GM19025 (cell line): ENCODE results near the gene SULF2.

Experiments used
- ATAC-seq: cut with Tn5 transposase; IDR thresholded peaks from one replicate; pipeline ENCODE4 v1.9.1; 2021; ENCODE audit warnings: mild to moderate bottlenecking, low read depth, moderate library complexity; ENCODE audit not compliant: unreplicated experiment

The SULF2 gene

GRCh38 chr20:47720636-47721427 lies 64.4 kb downstream of the SULF2 start:
- no peak for ATAC-seq

DNA sequence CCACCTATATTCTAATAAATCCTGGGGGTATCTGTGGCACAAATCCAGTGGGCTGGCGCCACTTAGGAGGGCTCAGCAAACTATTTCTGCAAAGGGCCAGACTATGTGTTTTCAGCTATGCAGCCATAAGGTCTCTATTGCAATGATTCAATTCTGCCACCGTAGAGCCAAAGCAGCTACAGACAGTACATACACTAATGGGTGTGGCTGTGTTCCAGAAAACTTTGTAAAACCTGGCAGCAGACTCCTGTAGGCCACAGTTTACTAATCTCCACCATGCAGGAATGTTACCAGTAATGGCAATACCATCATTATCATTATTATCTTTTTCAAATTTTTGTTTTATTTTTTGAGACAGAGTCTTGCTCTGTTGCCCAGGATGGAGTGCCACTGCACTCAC lies 65.7 kb downstream of the SULF2 start:
- ATAC-seq = no peak

DNA sequence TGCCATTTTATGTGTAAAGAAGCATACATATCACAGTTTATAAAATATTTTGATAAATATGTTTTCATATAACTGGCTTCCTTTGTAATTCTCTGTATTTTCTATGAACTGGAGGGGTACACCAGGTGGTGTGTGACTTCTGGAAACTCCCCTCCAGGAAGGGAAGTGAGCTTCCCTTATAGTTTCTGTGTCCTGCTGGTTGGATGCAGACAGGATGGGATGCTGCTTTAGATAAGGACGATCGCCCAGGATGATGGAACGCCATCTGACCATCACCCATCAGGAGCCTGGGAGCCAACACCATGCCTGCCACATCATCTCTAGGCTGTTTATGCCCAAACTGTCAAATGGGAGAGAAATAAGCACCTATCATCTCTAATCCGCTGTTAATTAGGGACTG lies 66.1 kb downstream of the SULF2 start:
- no peak for ATAC-seq

GRCh38 chr20:47718398-47718797 lies 66.9 kb downstream of the SULF2 start:
- no peak for ATAC-seq

GRCh38 chr20:47717421-47717820 lies 67.9 kb downstream of the SULF2 start:
- ATAC-seq = no peak

GRCh38 chr20:47713878-47714450 lies 71.3 kb downstream of the SULF2 start:
- ATAC-seq = no peak

DNA sequence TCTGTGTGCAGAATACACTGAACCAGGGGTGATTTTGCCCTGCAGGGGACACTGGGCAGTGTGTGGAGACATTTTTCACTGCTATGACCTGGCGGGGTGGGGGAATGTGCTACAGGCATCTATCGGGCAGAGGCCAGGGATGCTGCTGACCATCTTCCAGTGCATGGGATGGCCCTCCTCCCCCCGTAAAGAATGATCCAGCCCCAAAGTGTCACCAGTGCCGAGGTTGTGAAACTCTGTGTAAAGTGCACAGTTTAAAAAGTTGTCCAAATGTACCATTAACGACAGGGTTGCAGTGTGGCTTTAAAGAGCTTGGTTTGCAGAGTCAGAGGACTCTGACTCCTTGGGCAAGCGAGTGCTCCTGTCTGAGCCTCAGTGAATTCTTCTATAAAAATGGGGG lies 72.1 kb downstream of the SULF2 start:
- no peak for ATAC-seq

DNA sequence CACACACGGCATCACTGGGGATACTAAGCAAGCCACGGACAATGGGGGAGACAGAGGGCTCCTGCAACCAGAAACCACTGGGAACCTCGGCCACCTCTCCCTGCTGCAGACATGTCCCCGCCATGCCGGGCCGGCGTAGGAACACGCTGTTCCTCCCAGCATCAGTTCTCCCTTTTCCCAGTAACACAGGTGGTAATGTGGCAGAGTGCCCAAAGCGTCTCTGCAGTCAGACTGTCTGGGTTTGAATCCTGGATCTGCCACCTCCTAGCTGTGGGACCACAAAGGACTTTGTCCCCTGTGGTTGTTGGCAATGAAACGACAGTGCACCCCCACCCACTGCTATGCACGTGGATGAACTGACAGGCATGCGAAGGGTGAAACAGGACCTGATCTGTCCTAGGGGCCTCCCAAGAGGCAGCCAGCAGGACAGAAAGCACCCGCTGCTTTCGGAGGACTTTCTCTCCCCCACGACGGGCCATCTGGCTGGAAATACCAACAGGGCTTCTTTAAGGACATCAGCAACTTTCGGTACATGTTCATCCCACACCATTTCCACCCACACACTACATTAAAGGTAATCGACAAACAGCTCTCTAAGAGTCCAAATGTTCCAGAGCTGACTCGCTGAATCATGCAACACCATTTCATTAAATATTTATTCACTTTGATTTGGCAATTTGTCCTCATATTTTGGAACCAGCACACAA lies 74.1 kb downstream of the SULF2 start:
- no peak for ATAC-seq

DNA sequence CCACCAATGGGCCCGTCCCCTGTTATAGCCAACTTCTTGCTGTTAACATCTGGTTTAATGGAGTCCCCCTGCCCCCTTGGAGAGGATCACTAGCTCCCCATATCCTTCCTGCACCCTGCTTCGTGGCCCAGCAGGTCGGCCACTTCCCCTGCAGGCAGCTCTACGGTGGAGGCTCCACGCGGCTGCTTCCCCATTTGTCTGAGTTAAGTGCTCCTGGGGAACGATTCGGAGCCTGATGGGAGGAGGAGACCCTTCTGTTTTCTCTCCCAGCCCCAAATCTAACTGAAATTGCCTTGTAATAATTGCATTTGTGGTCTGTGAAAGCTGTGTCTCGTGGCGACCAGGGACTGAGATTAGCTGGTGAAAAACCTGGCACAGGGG lies 74.6 kb downstream of the SULF2 start:
- no peak for ATAC-seq

DNA sequence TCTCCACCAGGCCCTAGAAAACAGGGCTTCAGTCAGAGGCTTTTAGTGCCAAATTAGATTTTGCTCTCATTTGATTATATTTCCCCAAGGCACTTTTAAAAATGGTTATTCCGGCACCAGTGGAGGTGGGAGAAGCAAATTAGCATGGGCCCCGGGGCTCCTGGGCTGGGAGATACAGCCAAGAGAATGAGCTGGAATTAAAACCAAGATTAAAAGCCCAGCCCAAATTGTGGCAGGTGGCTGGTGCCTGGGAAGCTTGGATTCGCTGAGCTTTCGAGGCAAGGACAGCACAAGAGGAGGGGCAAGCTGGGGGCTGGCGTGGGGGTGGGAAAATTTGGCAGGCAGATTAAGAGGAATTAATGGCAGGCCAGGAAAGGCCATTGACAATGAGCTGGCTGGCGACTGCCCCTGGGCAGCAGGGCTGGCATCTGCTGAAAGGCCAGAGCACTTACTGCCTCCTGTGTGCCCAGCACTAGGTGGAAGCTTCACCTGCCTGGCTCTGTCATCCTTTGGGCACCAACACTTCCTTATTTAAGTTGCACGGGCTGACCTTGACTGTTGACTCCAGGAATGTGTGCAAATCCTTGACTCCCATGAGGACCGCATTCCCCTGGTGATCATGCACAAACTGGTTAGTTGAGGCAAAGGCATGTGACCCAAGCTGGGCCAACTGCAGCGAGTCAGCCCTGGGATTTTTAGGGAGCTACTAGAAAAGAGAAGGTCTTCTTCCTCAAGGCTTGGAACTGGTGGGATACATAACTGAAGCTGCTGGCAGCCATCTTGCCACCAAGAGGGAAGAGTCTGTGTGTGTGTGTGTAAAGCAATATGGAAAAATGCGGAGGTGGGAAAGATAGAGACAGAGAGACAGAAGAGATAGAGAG lies 76.1 kb downstream of the SULF2 start:
- no peak for ATAC-seq

- no peak for ATAC-seq
These were observed 77.0 kb downstream of the SULF2 start for GRCh38 chr20:47708140-47708807.

DNA sequence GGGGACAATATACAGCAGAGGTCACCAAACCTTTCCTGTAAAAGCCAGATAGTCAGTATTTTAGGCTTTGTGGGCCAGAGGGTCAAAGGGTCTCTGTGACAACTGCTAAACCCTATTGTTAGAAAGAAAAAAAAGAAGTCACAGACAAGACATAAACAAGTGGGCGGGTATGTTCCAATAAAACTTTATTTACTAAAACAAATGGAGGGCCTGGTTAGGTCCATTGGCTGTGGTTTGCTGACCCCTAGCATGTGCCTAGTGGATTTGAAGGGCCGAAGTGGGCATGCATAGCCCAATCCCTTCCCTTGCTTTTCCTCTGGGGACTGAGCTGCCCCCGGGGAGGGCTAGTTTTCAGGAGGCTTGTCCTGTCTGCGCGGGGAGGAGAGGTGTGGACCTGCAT lies 78.9 kb downstream of the SULF2 start:
- no peak for ATAC-seq

DNA sequence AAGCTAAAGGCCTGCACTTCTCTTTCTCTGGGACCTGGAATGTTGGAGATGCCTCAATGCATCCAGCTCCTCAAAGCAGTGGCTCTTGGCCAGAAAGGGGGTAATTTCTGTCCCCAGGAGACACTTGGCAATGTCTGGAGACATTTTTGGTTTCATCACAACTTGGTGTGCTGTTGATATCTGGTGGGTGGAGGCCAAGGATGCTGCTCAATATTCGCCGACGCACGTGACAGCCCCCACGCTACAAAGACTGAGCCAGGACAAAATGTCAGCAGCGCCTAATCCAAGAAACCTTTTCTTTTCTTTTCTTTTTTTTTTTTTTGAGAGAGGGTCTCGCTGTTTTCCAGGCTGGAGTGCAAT lies 79.8 kb downstream of the SULF2 start:
- ATAC-seq = no peak

GRCh38 chr20:47704746-47705496 lies 80.4 kb downstream of the SULF2 start:
- no peak for ATAC-seq

- ATAC-seq = no peak
These were observed 81.5 kb downstream of the SULF2 start for GRCh38 chr20:47703748-47704147.

DNA sequence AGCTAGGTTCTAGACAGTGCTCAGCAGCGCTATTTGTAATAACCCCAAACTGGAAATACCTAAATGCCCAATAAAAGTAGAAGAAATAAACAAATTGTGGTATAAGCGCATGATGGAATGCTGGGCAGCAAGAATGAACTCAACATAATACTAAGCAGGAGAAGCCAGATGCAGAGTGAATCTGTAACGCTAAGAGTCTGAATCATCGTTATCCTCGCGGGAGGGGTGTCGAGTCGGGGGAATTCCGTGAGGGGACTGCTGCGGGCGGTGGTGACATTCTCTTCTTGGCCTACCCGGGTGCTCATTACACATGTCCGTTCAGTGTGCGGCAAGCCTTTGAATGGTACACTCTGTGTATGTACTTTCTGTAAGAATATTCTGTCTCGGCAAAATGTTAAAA lies 83.7 kb downstream of the SULF2 start:
- no peak for ATAC-seq

DNA sequence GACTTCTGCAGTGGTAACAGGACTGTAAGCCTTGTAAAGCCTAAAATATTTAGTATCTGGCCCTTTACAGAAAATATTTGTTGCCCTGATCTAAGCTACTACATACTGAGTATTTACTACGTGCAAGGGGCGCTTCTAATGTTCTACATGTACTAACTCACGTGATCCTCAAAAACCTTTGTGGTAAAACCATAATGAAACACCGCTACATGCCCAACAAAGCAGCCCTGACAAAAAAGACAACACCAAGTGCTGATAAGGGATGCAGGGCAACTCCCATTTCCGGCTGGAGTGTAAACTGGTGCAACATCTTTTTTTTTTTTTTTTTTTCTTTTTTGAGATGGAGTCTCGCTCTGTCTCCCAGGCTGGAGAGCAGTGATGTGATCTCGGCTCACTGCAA lies 85.0 kb downstream of the SULF2 start:
- ATAC-seq = no peak

DNA sequence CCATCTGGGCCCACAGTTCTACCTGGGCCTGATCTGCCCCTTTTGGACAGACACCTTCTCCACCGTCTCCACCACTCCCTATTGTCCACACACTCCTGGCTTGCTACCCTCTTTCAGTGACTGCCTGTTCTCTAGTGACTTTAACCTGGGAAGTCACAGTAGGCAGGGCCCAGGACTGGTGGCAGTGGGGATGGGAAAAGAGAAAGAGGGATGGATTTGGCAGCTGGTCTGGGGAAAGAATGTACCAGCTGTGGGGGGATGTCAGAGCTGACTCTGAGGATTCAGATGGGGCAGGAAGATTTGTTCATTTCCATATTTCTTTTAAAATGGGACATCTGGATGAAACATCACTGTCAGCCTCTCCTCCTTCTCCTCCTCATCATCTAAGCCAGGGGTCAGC lies 85.5 kb downstream of the SULF2 start:
- no peak for ATAC-seq

GRCh38 chr20:47698142-47698541 lies 87.1 kb downstream of the SULF2 start:
- ATAC-seq = no peak

DNA sequence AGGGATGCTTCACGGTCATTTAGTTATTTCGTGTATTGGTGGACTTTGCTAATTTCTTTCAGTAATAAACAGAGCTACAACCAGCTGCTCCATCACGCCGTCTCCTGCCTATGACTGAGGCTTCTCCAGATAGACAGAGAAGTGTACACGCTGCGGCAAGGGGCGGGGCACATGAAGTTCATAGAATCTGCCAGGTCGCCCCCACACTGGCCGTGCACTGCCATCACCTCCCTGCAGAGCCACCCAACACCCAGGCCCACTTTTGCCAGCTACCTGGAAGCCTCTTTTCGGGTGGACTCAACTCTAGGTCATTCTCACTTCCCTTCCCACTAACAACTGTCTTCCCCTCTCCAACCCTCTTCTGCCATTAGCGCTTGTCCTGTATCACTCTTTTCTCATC lies 88.4 kb downstream of the SULF2 start:
- no peak for ATAC-seq
